PC-3 (cell line): ENCODE results near the gene OXGR1. TPM values are rescaled to one million over a fixed set of nuclear protein-coding genes. Genes with fewer than 3 reads are reported as not detected.
A peak's percentile ranks its signal among the peaks of the same experiment; 100 is the strongest.

ENCODE experiments used
- ATAC-seq: fragments of 200-7000 bp; cut with Tn5 transposase; 2 replicates; pipeline ENCODE4 v1.9.1; 2020; ENCODE audit warnings: mild to moderate bottlenecking, moderate library complexity
- BruUV-seq: library from RNA; stranded (reverse); fragments of 400-500 nt; replicated peaks from 2 replicates; lab custom pipeline; 2021; lab: Mats Ljungman, UMichigan
- CTCF ChIA-PET: fragments of 300-600 bp; sonication (Branson Sonifier 250); formaldehyde crosslinking; loops from one replicate; lab custom pipeline; 2022; ENCODE audit warnings: antibody characterized with exemption; lab: Charles Lee
- POLR2A ChIA-PET: fragments of 300-600 bp; sonication (Branson Sonifier 250); formaldehyde crosslinking; loops from one replicate; lab custom pipeline; 2022; ENCODE audit warnings: antibody characterized with exemption; ENCODE audit not compliant: unreplicated experiment; lab: Charles Lee
- DNase-seq: peaks from one replicate; pipeline ENCODE4 v3.0.0-alpha.2; 2015
- H2AFZ ChIP-seq: fragments of 300-600 bp; sonication (generic); 2 replicates; pipeline ENCODE4 v1.6.0; 2016; ENCODE audit warnings: antibody characterized with exemption, low read length
- H3F3A ChIP-seq: fragments of 300-600 bp; sonication (generic); one replicate; pipeline ENCODE4 v1.6.0; 2017; ENCODE audit warnings: antibody characterized with exemption, low read length, control low read depth, mild to moderate bottlenecking; ENCODE audit not compliant: unreplicated experiment
- H3K27ac ChIP-seq: fragments of 300-600 bp; sonication (generic); 2 replicates; pipeline ENCODE4 v1.5.1; 2016; ENCODE audit warnings: mild to moderate bottlenecking, low read length
- H3K27me3 ChIP-seq: fragments of 300-600 bp; sonication (generic); 2 replicates; pipeline ENCODE4 v1.6.1; 2016; ENCODE audit warnings: low read length, mixed read lengths
- H3K36me3 ChIP-seq: fragments of 300-600 bp; sonication (generic); 2 replicates; pipeline ENCODE4 v1.6.1; 2016; ENCODE audit warnings: low read depth, mixed run types, low read length, mixed read lengths
- H3K4me1 ChIP-seq: fragments of 300-600 bp; sonication (generic); 2 replicates; pipeline ENCODE4 v1.5.1; 2016; ENCODE audit warnings: low read length; ENCODE audit not compliant: insufficient read depth
- H3K4me2 ChIP-seq: fragments of 300-600 bp; sonication (generic); 2 replicates; pipeline ENCODE4 v1.6.0; 2016; ENCODE audit warnings: low read length
- H3K4me3 ChIP-seq: fragments of 300-600 bp; sonication (generic); 2 replicates; pipeline ENCODE4 v1.5.1; 2016; ENCODE audit warnings: mild to moderate bottlenecking, low read length, mixed read lengths
- H3K79me2 ChIP-seq: fragments of 300-600 bp; sonication (generic); 2 replicates; pipeline ENCODE4 v1.6.1; 2017; ENCODE audit warnings: low read length, mixed read lengths
- H3K9ac ChIP-seq: fragments of 300-600 bp; sonication (generic); 2 replicates; pipeline ENCODE4 v1.6.0; 2016; ENCODE audit warnings: mild to moderate bottlenecking, low read length
- H3K9me2 ChIP-seq: fragments of 300-600 bp; sonication (generic); replicated peaks from 2 replicates; pipeline ENCODE4 v1.6.1; 2016; ENCODE audit warnings: mixed run types, low read length, mixed read lengths
- H3K9me3 ChIP-seq: fragments of 300-600 bp; sonication (generic); 2 replicates; pipeline ENCODE4 v1.6.1; 2016; ENCODE audit warnings: low read length, mixed read lengths
- H4K20me1 ChIP-seq: fragments of 300-600 bp; sonication (generic); 2 replicates; pipeline ENCODE4 v1.6.1; 2016; ENCODE audit warnings: low read length, mixed read lengths
- CTCF ChIP-seq: fragments of 300-600 bp; sonication (generic); conservative IDR thresholded peaks from 2 replicates; pipeline ENCODE4 v1.5.1; 2017; ENCODE audit warnings: antibody characterized with exemption, low read depth, mild to moderate bottlenecking, low read length
- EZH2 ChIP-seq: fragments of 300-600 bp; sonication (generic); IDR thresholded peaks from one replicate; pipeline ENCODE4 v1.6.1; 2017; ENCODE audit warnings: antibody characterized with exemption, mild to moderate bottlenecking, low read length; ENCODE audit not compliant: unreplicated experiment
- EZH2phosphoT487 ChIP-seq: fragments of 300-600 bp; sonication (generic); IDR thresholded peaks from 2 replicates; pipeline ENCODE4 v1.6.1; 2018; ENCODE audit warnings: mild to moderate bottlenecking, antibody characterized with exemption, low read length, borderline replicate concordance
- intact Hi-C: fragments of 100-400 bp; cut with micrococcal nuclease; formaldehyde crosslinking; loops from 2 replicates; pipeline ENCODE4 v1.9.0; 2023
- total RNA-seq: library from RNA; depleted of rRNA; stranded (reverse); fragments of >200 nt; gene quantifications from 2 replicates; pipeline ENCODE4 v1.2.3, GENCODE V29; 2014

OXGR1 gene
- total RNA-seq, 1 experiment from 2014 or later, result not detected

GRCh38 chr13:96958286-96958891 lies 35.9 kb downstream of the OXGR1 start:
- Histone ChIP-seq H2AFZ (no peak overlapping the region), H3K9me2 (no peaks in the 10 kb centered on the region), H3K4me3 (no peak overlapping the region), H3F3A (no peaks in the 10 kb centered on the region), H3K36me3 (no peaks in the 10 kb centered on the region), H3K9ac (no peak overlapping the region), H3K4me1 (no peaks in the 10 kb centered on the region), H4K20me1 (no peaks in the 10 kb centered on the region), H3K79me2 (no peaks in the 10 kb centered on the region), H3K27ac (no peak overlapping the region), H3K4me2 (no peak overlapping the region), H3K9me3 (no peaks in the 10 kb centered on the region), H3K27me3 (peaks cover 33% of the 10 kb centered on the region)
- peak; percentile 60 for DNase-seq
- no TSS peak for BruUV-seq
- ChIA-PET CTCF (interaction anchor here (0.7 kb wide), 1 partner anchor 145 kb away, joined by 6 read pairs; no protein-coding TSS in a partner anchor), POLR2A (no interaction called here)
- intact Hi-C loops, result loop anchor here (1.0 to 5.0 kb wide), 3 partner anchors 136 to 938 kb away; no protein-coding TSS in a partner anchor
- no peak for TF ChIP-seq EZH2
- peak; percentile 69 for TF ChIP-seq CTCF
- 0 out of 2 replicates have a peak, but pooled peaks have one; percentile 31 for ATAC-seq

DNA sequence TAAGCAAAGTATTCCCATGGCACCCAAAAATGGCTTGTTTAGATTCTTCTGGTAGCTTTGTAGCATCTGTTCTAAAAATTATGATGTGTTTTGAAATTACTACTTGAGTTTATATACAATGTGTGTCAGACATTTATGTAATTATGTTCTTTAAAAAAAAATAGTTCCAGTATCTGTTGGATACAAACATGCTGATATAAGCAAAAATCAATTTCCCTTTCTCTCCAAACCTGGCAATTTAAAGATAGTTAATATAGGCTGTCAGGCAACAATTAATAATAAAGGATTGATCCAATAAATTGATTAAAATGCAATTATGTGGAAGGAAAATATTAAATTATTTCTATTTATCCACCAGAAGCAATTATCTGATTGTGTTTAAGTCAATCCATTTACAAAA lies 41.7 kb downstream of the OXGR1 start:
- Histone ChIP-seq H3K36me3 (no peaks in the 10 kb centered on the region), H4K20me1 (no peaks in the 10 kb centered on the region), H3K4me2 (no peak overlapping the region), H3K4me3 (no peak overlapping the region), H3K9me2 (no peaks in the 10 kb centered on the region), H3K4me1 (no peaks in the 10 kb centered on the region), H2AFZ (no peak overlapping the region), H3K9me3 (no peaks in the 10 kb centered on the region), H3F3A (no peaks in the 10 kb centered on the region), H3K9ac (no peak overlapping the region), H3K79me2 (no peaks in the 10 kb centered on the region), H3K27ac (no peak overlapping the region), H3K27me3 (peaks cover 23% of the 10 kb centered on the region)
- BruUV-seq, result no TSS peak
- ChIA-PET POLR2A (no interaction called here), CTCF (no interaction called here)
- ATAC-seq (no peak), DNase-seq (no peak)
- intact Hi-C loops, result no loop called here
- no peak for TF ChIP-seq EZH2
- TF ChIP-seq EZH2phosphoT487, result no peak
- TF ChIP-seq CTCF, result no peak

DNA sequence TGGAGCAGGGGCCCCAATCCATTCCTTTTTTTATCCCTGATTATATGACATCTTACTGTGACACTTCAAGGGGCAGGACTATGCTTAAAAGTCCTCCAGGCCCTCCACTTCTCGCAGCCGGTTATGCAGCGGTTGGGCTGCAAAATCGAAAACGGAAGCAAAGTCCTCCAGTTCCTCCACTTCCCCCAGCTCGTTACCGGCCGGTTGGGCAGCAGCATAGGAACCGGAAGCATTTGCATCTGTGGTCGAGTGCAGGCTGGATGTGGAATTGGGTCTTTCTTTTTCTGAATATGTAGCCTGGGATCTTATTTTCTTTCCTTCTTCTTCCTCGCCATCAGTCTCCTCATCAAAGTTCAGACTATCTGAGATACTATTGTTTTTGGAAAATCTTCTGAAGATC lies 46.1 kb downstream of the OXGR1 start:
- ATAC-seq (no peak), DNase-seq (no peak)
- Histone ChIP-seq H3F3A (no peaks in the 10 kb centered on the region), H3K4me2 (no peak overlapping the region), H3K79me2 (no peaks in the 10 kb centered on the region), H3K27ac (no peak overlapping the region), H3K4me1 (no peaks in the 10 kb centered on the region), H3K9me2 (no peaks in the 10 kb centered on the region), H3K9ac (no peak overlapping the region), H3K9me3 (no peaks in the 10 kb centered on the region), H3K4me3 (no peak overlapping the region), H2AFZ (no peak overlapping the region), H4K20me1 (no peaks in the 10 kb centered on the region), H3K27me3 (peaks cover 9% of the 10 kb centered on the region; the same call in 1 of the 2 replicates), H3K36me3 (no peaks in the 10 kb centered on the region)
- ChIA-PET CTCF (no interaction called here), POLR2A (no interaction called here)
- intact Hi-C loops, result no loop called here
- TF ChIP-seq EZH2phosphoT487 (no peak), CTCF (no peak), EZH2 (no peak)
- BruUV-seq, result no TSS peak
